SU-DHL-6 (cell line): ENCODE data around the gene GRM8.

Experiments used
- H2AFZ ChIP-seq: fragments of 200-600 bp; sonication (generic); 2 replicates; pipeline ENCODE4 v1.6.1; 2014; ENCODE audit warnings: low read depth, mild to moderate bottlenecking, moderate library complexity, mixed read lengths, antibody characterized with exemption, low read length; ENCODE audit not compliant: severe bottlenecking
- H3F3A ChIP-seq: fragments of 200-600 bp; shearing (Covaris generic); 2 replicates; pipeline ENCODE4 v1.6.0; 2016; ENCODE audit warnings: antibody characterized with exemption, mild to moderate bottlenecking; ENCODE audit not compliant: insufficient read depth
- H3K27ac ChIP-seq: fragments of 200-600 bp; sonication (generic); 2 replicates; pipeline ENCODE4 v1.5.1; 2016; ENCODE audit warnings: low read depth, mild to moderate bottlenecking, low read length, moderate library complexity, mixed read lengths
- H3K27me3 ChIP-seq: fragments of 200-600 bp; sonication (generic), shearing (Covaris generic); 2 replicates; pipeline ENCODE4 v1.6.0; 2014; ENCODE audit warnings: mild to moderate bottlenecking, low read length
- H3K36me3 ChIP-seq: fragments of 200-600 bp; sonication (generic); 2 replicates; pipeline ENCODE4 v1.6.1; 2014; ENCODE audit warnings: mild to moderate bottlenecking, low read length, mixed read lengths
- H3K4me2 ChIP-seq: fragments of 300-600, 200-600 bp; shearing (Covaris generic), sonication (generic); 2 replicates; pipeline ENCODE4 v1.6.0; 2014; ENCODE audit warnings: low read length, low read depth, mild to moderate bottlenecking; ENCODE audit not compliant: poor library complexity, severe bottlenecking
- H3K4me3 ChIP-seq: fragments of 200-600 bp; sonication (generic); 2 replicates; pipeline ENCODE4 v1.5.1; 2014; ENCODE audit warnings: antibody characterized with exemption, low read length, mild to moderate bottlenecking, mixed read lengths; ENCODE audit not compliant: insufficient read depth, poor library complexity, severe bottlenecking
- H3K79me2 ChIP-seq: fragments of 200-600 bp; sonication (generic); 2 replicates; pipeline ENCODE4 v1.6.1; 2014; ENCODE audit warnings: mild to moderate bottlenecking, low read length, moderate library complexity; ENCODE audit not compliant: insufficient read depth
- H3K9ac ChIP-seq: fragments of 200-600 bp; sonication (generic); 2 replicates; pipeline ENCODE4 v1.7.0; 2014; ENCODE audit warnings: mild to moderate bottlenecking, low read length
- H3K9me2 ChIP-seq: fragments of 200-600 bp; sonication (generic); replicated peaks from 2 replicates; pipeline ENCODE4 v1.6.1; 2014; ENCODE audit warnings: low read length; ENCODE audit not compliant: insufficient read depth
- H3K9me3 ChIP-seq: fragments of 200-600 bp; sonication (generic); 2 replicates; pipeline ENCODE4 v1.6.1; 2014; ENCODE audit warnings: low read length, mixed read lengths; ENCODE audit not compliant: insufficient read depth
- H4K20me1 ChIP-seq: fragments of 200-600 bp; sonication (generic); 2 replicates; pipeline ENCODE4 v1.6.1; 2014; ENCODE audit warnings: low read depth, mild to moderate bottlenecking, antibody characterized with exemption, low read length, moderate library complexity, mixed read lengths
- EZH2phosphoT487 ChIP-seq: fragments of 200-600 bp; sonication (generic), shearing (Covaris generic); conservative IDR thresholded peaks from 2 replicates; pipeline ENCODE4 v1.6.1; 2018; ENCODE audit warnings: mild to moderate bottlenecking, antibody characterized with exemption, low read length, moderate library complexity, mixed read lengths
- TF ChIP-seq, protein P1 (sequence below): fragments of 200-600 bp; sonication (generic); IDR thresholded peaks from one replicate; pipeline ENCODE4 v1.5.1; 2017; ENCODE audit warnings: antibody characterized with exemption, mild to moderate bottlenecking, low read length, moderate library complexity; ENCODE audit not compliant: insufficient read depth, poor library complexity, severe bottlenecking

Gene GRM8

DNA sequence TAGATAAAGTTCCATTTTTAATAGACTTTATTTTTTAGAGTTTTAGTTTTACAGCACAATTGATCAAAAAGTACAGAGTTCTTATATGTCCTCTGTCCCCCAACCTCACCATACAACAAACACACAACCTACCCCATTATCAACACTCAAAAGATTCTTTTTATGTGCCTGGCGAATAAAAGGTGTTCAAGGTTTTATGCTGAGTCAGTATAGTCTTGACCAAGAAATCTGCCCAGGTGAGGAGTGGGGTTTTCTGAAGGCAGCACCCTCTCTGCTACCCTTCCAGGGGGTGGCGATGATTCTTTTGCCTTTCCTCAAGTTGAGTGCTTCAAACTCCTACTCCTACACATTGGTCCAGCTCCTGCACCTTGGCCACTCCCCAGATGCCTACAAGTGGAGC, 222.9 kb downstream of the GRM8 start:
- Histone ChIP-seq H3K4me3 (no peak overlapping the region), H2AFZ (no peak overlapping the region), H3K27me3 (no peaks in the 10 kb centered on the region), H3K79me2 (no peaks in the 10 kb centered on the region), H3K4me2 (no peak overlapping the region), H3K9ac (no peak overlapping the region), H3K9me2 (no peaks in the 10 kb centered on the region), H3F3A (no peaks in the 10 kb centered on the region), H3K27ac (no peak overlapping the region), H3K9me3 (no peaks in the 10 kb centered on the region), H3K36me3 (no peaks in the 10 kb centered on the region), H4K20me1 (no peaks in the 10 kb centered on the region)
- TF ChIP-seq, protein P1, sequence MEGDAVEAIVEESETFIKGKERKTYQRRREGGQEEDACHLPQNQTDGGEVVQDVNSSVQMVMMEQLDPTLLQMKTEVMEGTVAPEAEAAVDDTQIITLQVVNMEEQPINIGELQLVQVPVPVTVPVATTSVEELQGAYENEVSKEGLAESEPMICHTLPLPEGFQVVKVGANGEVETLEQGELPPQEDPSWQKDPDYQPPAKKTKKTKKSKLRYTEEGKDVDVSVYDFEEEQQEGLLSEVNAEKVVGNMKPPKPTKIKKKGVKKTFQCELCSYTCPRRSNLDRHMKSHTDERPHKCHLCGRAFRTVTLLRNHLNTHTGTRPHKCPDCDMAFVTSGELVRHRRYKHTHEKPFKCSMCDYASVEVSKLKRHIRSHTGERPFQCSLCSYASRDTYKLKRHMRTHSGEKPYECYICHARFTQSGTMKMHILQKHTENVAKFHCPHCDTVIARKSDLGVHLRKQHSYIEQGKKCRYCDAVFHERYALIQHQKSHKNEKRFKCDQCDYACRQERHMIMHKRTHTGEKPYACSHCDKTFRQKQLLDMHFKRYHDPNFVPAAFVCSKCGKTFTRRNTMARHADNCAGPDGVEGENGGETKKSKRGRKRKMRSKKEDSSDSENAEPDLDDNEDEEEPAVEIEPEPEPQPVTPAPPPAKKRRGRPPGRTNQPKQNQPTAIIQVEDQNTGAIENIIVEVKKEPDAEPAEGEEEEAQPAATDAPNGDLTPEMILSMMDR: no peak
- TF ChIP-seq EZH2phosphoT487: no peak

DNA sequence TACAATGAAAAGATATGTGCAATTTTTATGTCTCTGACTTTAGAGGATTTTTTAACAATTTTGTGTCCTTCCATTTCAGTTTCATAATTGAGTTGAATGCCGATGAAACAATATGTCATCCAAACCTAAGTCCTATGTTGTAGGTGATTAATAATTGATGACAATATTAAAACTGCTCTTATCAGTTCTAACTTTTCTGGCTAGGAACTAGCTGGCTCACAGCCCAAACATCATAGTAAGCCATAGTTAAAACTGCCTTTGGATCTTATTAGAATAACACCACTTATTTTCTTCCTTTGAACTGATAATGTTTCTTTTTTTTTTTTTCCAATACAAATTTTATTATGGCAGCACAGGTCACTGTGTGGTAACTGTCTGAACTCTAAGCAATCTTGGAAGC, 230.9 kb downstream of the GRM8 start:
- no peaks in the 10 kb centered on the region for H3F3A ChIP-seq
- no peaks in the 10 kb centered on the region for H3K79me2 ChIP-seq
- H2AFZ ChIP-seq: no peak overlapping the region
- no peaks in the 10 kb centered on the region for H3K36me3 ChIP-seq
- no peak overlapping the region for H3K27ac ChIP-seq
- no peaks in the 10 kb centered on the region for H3K9me2 ChIP-seq
- H3K4me3 ChIP-seq: no peak overlapping the region
- no peaks in the 10 kb centered on the region for H3K9me3 ChIP-seq
- no peak overlapping the region for H3K9ac ChIP-seq
- H4K20me1 ChIP-seq: no peaks in the 10 kb centered on the region
- TF ChIP-seq EZH2phosphoT487: no peak
- TF ChIP-seq, protein P1: no peak
- H3K4me2 ChIP-seq: no peak overlapping the region
- H3K27me3 ChIP-seq: no peaks in the 10 kb centered on the region

DNA sequence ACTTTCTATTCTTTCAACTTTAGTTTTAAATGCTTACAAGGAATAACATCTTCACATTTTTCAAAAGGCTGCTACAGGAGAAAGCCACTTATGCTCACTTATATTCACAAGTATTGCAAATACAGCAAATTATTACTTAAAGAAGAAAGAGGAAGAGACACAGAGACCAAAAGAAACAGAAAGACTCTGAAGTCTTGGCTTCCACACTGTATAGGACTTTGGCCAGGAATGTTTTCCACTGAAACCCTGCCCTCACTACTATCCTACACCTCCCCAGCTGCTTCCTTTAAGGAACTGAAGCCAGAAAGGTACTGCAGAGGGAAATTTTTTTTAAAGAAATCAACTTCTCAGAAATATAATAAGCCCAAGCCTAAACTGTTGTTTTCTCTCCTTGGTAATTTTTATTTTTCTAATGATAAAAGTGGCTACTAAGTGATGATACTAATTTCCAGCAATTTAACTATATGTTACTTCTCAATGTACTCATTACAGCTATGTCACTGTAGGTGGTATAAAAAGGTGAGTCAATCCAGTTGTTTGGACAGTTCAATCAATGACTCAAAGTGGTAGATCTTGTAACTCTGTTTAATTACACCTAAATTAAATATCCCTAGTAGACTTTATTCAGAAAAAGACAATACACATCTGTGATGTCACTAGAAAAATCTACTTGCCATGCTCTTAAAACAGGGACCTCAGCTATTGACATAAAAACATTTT, 231.6 kb downstream of the GRM8 start:
- no peak overlapping the region for H2AFZ ChIP-seq
- no peak overlapping the region for H3K4me3 ChIP-seq
- no peak overlapping the region for H3K4me2 ChIP-seq
- H3K9me3 ChIP-seq: no peaks in the 10 kb centered on the region
- no peak for TF ChIP-seq EZH2phosphoT487
- TF ChIP-seq, protein P1: no peak
- H3K36me3 ChIP-seq: no peaks in the 10 kb centered on the region
- H3K27ac ChIP-seq: no peak overlapping the region
- H3K79me2 ChIP-seq: no peaks in the 10 kb centered on the region
- H3F3A ChIP-seq: no peaks in the 10 kb centered on the region
- no peaks in the 10 kb centered on the region for H4K20me1 ChIP-seq
- H3K9me2 ChIP-seq: no peaks in the 10 kb centered on the region
- no peaks in the 10 kb centered on the region for H3K27me3 ChIP-seq
- no peak overlapping the region for H3K9ac ChIP-seq
